Activated T-cell treated with anti-CD3 and anti-CD28 coated beads, Interleukin-2, amount 50 U/mL, for 1 hour (primary cell): Measurements from ENCODE around the gene PLXNA4.

Experiments
- DNase-seq: peaks from one replicate; pipeline ENCODE4 v3.0.0-alpha.2; 2020

The PLXNA4 gene

DNA sequence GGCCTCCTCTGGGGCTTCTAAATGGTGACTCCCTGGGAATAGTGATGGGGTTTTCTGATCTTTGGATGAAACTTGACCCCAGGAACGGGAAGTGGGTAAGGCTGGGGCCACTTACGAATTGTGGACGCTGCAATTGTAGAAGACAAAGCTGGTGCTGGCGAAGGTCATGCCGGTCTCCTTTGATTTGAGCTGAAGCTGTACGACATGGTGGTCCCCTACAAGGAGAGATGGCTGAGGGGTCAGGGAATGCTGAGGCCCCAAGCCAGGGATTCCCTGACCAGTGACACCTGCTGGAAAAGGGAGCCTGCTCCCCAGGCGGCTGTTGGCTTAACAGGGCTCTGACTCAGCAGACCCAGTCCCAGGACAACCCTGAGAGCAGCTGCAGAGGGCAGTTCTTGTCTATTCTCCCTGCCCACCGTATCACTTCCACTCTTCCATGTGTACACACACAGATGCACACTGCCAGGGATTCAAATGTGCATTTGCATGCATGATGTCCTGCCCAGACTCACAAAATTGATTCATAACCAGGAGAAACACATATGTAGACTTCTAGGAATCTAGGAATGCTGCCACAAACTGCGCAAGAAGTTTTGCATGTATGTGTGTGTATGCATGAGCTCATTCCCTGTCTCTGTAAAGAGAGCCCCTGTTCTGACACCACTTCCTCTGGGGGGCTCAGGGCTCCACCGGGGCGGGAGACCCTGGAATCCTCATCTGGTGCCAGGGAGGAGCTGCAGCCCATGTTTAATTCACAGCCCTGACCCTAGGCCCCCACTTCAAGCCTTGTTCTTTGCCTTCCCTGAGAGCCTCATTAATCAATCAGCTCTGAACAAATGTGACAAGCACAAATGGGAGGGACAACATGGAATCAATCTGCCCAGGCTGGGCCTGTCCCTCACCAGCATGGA lies 350.0 kb downstream of the PLXNA4 start:
- DNase-seq, result no peak

DNA sequence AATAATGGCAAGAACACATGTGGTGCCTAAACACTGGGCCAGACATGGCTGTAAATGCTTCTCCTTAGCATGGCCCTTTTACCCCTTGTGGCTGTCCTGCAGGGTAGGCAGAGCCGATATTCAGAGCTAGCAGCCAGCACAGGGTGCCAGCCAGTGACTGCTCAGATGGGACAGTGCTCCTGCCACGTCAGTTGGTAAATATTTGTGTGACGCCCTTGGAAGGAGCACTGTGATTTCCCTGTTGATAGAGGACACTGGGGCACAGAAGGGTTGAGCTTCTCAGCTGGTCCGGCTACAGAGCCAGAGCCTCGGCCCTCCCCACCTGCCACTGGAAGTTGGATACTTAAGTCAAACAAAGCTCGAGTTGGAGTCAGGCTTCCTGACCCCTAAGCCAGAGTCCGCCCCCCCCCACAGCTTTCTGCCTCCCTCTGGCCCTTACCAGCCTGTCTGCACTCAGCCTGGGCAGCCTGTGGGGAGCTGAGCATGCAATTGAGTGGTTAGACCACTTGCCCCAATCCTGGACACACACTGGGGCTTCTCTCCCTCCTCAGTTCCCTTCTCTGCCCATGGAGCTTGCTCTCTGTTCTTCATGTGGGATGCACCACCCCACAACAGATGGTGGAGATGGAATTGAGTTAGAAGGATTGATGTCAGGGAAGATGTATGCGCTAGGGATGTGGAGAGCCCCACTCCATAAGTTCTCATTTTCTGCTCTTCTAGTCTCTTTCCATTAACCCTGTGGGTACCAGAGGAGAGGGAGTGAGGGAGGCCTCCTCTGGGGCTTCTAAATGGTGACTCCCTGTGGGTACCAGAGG lies 350.8 kb downstream of the PLXNA4 start:
- DNase-seq, result no peak

DNA sequence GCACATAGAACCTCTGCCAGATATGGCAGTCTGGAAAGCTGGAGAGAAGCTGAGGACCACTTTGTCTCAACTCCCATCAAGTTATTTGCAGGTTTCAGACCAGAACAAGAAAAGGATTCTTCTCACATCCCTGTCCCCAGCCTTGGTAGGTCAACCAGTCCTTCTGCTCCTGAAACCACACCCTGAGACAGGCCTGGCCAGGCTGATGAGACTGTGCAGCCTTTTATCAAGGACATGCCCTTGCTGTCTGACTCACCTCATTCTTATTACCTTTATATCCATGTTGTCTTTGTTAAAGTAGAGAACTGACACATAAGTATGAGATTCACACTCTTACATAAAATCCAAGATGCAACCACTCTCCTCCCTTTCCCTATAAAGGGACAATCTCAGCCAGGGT lies 354.9 kb downstream of the PLXNA4 start:
- DNase-seq, result no peak

DNA sequence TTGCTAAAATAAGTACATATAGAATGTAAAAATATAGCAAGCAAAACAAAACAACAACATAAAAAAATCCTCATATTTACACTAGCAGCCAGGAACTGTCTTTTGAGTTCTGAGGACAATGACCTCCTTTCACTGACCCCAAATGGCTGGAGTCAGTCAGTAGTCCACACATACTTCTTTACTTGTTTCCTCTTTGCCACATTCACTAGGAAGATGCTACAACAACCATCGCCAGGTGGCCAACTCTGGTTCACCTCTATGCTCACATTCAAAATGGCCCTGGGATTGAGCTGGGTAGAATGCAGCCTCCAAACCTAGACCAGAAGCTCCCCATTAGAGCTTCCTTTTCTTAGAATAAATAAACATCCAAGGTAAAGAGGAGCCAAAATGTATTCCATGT lies 356.2 kb downstream of the PLXNA4 start:
- no peak for DNase-seq

DNA sequence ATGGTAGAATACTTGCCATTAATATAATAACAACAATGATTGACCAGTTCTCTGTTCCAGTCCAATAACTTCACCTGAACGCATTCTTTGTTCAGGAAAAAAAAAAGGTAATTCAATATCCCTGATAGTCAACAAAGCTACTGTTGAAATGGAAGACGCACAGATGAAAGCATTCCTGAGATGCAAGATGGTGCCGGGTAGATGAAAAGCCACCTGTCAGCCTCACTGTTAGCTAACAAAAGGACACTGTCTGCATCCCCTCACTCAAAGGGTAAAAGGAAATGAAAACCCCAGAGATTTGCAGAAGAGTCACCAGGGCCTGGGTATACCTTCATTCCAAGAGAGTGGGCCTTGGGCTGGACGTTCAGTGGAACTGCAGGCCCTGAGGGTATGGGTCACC lies 357.4 kb downstream of the PLXNA4 start:
- DNase-seq, result no peak

DNA sequence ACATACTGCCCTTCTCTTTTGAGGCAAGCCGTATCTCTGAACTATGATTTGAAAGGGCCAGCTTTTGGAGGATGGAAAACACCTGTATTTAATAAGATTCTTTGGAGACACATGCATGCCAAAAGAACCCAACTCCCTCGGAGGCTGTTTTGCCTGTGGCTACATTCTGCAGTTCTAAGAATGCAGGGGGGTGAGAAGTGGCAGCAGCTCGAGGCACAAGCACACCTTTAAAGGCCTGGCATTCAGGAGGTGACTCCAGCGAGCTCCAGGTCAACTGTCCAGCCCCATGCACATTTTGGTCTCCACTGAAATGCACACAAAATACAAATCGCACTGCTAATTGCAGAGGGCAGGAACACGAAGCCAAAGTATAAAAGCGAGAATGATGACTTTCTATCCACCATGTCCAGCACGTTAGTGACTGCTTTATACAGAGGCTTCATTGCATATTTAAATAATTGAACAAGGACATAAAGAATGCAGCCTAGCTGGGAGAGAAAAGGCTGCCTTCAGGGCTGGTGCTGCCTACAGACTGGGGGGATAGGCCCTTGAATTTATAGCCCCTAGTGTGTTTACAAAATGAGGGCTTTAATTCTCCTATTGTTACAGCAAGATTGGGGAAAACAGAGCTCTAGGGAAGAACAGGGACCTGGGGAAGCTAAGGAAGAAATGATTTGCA lies 359.3 kb downstream of the PLXNA4 start:
- no peak for DNase-seq

DNA sequence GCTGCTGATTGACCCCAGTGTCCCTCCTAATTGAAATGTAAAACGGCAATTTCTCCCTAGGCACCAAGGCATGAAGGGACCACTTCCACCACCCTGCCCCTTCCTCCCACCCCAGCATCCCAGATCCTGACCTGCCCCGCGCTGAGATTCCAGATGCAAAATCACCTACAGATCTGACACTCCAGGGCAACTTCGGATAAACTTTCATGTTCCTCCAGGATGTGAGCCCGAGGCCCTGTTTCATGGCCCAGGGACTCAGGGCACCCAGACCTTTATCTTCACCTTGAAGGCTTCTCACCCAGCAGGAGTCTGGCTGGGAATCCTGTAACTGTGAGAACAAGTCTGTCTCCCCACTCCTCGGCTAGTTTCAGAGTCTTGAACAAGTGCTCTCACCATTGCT lies 361.8 kb downstream of the PLXNA4 start:
- no peak for DNase-seq

DNA sequence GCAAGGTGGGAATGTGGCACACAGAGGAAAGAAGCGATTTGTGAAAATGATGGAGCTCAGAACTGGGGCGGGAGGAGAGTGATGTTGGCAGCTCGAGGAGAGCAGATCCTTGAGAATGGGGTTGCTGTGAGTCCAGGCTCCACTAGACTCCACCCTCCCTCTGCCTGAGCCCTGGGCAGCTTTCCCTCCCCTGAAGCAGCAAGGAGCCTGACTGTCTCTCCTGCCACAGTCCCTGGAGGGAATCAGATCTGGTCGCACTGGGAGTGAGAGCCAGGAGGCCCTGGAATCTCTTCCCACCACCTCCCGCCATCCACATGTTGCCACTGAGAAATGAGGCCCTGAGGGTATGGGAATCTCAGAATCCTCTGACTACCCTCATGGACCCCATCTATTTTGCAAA lies 362.7 kb downstream of the PLXNA4 start:
- DNase-seq, result no peak

DNA sequence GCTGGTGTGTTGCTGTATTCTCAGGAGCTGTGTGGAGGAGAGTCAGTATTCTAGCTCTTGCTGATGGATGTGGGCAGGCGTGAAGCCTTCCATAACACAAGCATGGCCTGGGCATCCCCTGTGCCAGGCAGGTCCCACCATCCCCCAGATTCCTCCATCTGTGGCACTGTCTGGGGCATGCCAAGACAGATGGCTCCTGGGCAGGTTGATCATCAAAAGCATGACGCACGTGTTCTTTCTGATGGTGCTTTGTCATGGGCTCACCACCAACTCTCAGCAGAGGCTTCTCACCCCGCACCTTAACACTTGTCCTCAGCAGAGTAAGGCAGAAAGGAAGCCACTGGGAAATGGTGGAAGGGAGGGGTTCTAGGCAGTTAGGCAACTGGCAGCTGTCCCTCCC lies 364.3 kb downstream of the PLXNA4 start:
- DNase-seq, result no peak

DNA sequence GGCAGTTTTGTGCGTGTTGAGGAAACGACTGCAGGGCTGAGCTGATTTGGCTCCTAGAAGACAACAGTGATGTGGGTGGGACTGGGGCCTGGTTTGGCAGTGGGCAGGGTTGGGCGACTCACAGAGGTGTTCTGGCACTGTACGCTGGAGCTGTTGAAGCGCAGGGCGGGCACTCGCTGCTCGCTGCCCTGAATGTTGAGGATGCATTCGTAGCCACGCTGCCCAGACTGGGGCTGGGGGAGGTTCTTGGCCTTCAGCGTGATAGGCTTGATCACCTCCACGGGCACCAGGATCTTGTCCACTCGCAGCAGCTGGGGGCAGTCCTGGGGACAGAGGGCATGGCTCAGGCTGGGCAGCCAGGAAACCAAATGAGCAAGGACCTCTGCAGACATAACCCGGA lies 365.4 kb downstream of the PLXNA4 start:
- no peak for DNase-seq

DNA sequence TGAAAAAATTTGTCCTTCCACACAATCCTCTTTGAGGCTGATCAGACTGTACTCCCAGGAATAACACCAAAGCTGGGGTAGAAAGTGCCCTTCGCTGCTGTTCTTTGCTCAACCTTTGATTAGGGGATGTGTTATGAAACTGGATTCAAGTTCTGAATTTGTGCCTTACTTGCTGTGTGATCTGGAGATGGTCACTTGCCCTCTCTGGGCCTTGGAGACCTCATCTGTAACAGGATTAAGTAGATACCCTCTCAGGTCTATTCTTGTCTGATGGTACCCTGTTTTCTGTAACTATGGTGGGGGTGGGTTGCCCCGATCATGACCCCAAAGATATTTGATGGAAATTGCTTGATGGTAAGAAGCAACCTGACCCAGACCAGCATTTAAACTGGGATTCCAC lies 368.5 kb downstream of the PLXNA4 start:
- DNase-seq, result no peak

DNA sequence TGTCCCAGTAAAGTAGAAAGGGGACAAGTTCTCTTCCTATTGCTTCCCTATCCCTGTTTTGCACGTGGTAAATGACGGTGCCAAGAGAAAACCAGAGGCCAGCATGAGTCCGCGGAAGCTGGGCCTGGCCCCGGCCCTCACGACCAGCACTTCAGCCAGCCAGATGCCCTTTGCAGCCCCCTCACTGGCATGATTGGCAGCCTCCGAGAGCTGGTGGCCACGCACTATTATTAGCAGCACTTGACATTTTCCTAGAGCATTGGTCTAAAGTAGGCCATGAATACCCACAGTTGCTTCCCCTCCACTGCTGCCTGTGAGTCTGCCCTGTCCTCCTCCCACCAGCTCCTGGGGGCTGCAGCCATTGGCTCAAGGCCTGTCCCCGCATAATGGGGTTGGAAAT lies 369.1 kb downstream of the PLXNA4 start:
- no peak for DNase-seq

DNA sequence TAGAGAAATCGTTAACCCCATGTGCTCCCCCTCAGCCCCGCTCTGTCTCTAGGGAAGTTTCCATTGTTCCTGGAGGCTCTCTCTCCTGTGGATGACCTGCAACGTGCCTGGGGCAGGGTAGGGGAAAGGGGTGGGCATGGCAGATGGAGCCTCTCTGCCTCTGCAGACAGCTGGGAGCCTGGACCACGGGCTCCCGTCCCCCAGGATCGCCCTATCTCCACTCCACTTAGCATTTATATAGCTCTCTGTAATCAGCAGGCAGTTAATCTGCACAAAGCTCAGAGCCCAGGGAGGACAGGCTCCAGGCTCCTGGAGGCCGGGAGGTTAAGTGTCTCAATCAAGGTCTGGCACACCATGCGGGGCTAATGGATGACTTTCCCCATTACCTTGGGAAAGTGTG lies 369.7 kb downstream of the PLXNA4 start:
- DNase-seq, result no peak

DNA sequence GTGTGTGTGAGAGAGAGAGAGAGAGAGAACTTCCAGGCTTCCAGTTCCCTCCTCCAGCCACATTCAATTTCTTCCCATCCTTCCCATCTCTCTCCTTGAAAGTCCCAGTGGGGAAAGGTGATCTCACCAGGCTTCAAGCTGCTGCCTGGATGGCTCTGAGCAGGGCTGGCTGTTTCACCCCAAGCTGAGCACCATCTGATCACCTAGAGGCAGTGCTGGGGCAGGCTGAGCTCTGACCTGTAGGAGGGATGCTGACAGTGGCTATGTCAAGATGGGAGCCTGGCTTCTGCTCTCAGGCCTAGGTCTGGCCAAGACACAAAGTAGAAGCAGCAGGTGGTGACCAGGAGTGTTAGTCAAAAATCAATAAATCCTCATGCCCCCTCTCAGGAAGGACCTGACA lies 370.8 kb downstream of the PLXNA4 start:
- DNase-seq, result no peak

DNA sequence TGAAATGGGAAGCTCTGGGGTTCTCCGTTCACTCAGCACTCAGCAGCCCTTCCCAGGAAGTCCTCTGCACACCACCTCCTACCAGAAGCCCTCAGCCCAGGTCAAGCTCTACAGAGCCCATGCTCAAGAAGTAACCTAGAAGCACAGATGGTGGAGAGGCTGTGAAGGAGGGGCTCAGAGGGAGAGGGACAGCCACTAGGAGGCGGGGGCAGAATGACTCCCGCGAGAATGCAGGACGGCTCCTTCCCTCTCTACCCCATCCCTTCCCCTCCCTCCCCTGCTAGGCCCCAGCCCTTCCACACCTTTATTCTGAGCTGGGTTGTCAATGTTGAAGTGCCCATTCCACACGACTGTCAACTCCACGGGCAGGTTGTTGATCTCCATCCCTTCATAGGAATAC lies 373.2 kb downstream of the PLXNA4 start:
- no peak for DNase-seq

DNA sequence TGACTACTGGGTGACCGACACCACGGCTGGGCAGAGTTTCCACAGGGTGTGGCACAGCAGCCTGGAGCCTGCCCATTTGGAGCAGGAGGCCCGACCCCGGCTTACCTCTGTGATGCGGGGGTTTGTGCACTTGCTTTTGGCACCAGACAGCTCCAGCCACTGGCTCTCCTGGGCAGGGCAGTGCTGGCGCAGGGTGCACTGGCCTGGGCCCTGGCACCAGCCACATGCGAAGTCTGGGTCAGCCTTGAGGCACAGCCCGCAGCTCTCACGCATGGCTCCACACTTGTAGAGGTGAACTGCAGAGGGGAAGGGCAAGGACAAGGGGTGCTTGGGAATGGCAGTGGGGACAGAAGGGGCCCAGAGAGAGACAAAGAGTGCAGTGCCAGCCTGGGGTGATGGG lies 373.7 kb downstream of the PLXNA4 start:
- DNase-seq, result no peak

DNA sequence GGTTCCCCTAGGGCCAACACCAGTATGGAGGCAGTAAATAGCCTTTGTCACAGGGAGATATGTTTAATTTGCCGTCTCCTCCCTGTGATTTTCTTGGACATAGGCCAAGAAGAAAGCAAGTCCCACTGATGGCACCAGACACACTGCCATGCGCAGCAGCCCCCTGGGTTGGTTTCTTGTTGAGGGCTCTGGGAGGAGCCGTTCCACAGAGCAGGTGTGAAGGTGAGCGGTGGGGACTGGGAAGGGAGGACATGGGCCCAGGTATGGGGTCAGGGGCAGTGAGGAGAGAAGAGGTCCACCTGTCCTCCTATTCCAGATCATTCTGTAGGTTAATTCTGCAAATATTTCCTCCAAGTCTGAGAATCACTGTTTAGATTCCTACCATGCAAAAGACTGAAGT lies 376.1 kb downstream of the PLXNA4 start:
- no peak for DNase-seq

DNA sequence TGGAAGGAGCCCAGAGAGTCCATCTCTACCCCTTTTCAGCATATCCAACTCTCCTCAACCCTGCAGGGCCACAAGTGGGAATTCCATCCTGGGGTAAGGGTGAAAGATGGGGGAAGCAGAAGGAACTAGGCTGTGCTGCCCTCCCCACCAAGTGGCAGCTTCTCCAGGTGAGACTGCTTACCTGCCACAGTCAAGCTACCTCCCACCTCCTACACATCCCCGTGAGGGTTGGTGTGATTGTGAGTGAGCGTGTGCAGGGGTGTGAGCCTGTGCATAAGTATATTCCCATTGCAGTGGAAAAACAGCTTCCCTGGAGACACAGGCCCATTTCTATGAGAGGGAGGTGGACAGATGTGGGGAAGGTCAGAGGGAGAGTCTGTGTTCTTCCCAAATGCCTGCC lies 376.6 kb downstream of the PLXNA4 start:
- no peak for DNase-seq

DNA sequence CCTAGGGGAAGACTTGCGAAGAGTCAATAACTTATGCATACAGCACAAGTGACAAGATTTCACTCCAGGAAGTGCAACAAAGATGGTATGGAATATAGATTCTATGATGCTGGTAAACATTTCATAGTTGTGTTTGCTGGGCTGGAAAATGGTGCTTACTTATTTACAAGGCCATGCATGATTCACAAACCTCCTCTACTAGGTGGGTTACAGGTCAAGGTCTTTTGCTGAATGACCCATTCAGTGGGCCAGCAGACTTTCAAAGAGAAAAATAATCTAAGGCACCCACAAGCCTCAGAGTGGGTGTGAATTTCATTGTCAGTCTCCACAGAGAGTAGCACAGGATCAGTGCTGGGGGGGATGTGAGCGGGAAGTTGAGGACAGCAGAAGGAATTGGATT lies 378.5 kb downstream of the PLXNA4 start:
- no peak for DNase-seq

DNA sequence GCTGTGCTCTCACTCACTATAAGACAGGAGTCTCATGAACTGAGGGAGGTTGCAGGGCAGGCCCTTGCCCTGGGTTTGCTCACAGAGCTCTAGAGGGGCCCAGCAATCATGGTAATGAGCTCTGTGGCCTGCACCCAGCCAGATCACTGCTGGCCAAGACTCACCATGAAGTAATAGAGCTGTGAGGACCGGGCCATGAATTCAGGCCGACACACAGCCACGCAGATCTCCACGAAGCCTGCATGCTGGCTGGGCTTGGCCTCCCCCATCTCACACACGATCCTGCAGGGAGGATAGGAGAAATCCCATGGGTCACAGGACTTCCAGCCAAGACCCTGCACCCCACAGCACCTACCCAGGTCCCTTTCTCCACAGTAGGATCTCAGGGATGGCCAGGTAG lies 382.4 kb downstream of the PLXNA4 start:
- no peak for DNase-seq

DNA sequence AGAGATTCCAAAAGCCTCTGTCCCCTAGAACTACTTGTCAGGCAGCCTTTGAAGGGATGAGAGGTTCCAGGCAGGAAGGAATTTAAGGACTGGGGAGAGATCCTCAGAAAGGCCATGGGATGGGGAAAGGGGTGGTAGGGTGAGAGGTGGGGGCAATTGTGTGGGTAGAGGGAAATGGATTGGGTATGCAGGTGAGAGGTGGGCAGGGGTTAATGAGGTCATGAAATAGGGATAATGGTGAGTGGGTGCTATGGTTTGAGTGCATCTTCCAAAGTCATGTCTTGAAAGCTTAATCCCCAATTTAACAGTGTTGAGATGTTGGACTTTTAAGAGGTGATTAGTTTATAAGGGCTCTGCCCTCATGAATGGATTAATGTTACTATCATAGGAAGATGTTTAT lies 383.5 kb downstream of the PLXNA4 start:
- DNase-seq, result no peak

DNA sequence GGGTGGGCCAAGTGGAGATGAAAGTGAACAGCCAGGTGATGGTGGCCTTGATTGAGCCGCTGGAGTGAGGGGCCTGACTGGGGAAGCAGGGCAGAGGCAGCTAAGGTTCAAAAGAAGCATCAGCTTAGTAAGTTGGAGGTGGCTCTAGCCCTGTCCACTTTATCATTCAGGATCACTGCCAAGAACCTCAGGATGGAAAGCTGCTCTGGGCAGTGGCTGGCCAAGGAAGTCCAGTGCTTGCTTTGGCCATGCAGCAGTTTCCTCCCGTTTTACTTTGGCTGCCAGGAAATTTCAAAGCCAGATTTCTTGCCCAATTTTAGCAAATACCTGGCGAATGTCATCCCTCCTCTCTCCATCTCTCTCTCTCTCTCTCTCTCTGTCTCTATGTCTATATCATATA lies 384.9 kb downstream of the PLXNA4 start:
- DNase-seq, result no peak

DNA sequence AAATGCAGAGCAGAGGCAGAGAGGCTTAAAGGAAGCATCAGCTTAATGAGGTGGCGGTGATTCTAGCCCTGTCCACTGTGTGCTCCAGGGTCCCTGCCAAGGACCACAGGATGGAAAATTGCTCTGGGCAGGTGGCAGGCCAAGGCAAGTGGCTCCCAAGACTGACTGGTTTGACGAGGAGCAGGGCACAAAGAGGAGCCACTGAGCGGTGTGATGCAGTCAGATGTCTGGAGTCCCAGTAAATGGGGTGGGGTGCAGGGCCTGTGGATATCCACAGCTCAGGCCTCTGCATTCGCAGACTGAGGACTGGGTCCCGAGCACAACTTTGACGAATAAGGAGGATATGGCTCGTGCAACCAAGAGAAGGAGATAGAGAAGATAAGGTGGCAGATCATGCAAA lies 385.6 kb downstream of the PLXNA4 start:
- no peak for DNase-seq

DNA sequence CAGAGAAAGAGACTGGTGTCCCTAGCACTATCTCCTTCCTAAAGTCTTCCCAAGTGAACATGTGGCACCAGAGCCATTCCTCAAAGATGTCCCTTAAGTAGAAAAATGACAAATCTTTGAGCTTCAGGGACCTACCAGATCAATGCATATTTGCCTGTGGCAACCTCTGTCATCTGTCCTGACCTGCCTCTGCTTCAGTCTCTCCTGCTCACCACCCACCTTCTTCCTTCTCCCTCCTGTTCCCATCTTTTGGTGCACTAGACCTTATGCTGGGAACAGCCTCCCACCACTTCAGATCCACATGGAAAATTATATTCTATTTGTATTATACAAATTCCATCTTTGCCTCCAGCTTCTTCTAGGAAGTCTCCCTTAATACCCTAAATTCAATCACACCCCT lies 386.4 kb downstream of the PLXNA4 start:
- DNase-seq, result no peak
